Neural progenitor cell (in vitro differentiated cells): ENCODE data around the gene CEP63. TPM values are rescaled to one million over a fixed set of nuclear protein-coding genes. Genes with fewer than 3 reads are reported as not detected.

Experiments
- DNase-seq: peaks from one replicate; pipeline ENCODE4 v3.0.0-alpha.2; 2016; ENCODE audit warnings: low spot score
- H2AFZ ChIP-seq: fragments of 200-600 bp; sonication (generic); replicated peaks from 2 replicates; pipeline ENCODE4 v1.6.1; 2016; ENCODE audit warnings: antibody characterized with exemption
- H3F3A ChIP-seq: fragments of 200-600 bp; sonication (generic); 2 replicates; pipeline ENCODE4 v1.6.1; 2016; ENCODE audit warnings: antibody characterized with exemption, low read depth
- H3K27ac ChIP-seq: fragments of 200-600 bp; sonication (generic); 2 replicates; pipeline ENCODE4 v1.5.1; 2016; ENCODE audit warnings: mild to moderate bottlenecking
- H3K27me3 ChIP-seq: fragments of 200-600 bp; sonication (generic); 2 replicates; pipeline ENCODE4 v1.6.1; 2016; ENCODE audit warnings: mild to moderate bottlenecking, moderate library complexity
- H3K36me3 ChIP-seq: fragments of 200-600 bp; sonication (generic); 2 replicates; pipeline ENCODE4 v1.5.1; 2016
- H3K4me1 ChIP-seq: fragments of 200-600 bp; sonication (generic); 2 replicates; pipeline ENCODE4 v1.6.1; 2016; ENCODE audit warnings: mixed run types
- H3K4me2 ChIP-seq: fragments of 200-600 bp; sonication (generic); 2 replicates; pipeline ENCODE4 v1.6.1; 2016
- H3K4me3 ChIP-seq: fragments of 200-600 bp; sonication (generic); 2 replicates; pipeline ENCODE4 v1.5.1; 2016
- H3K79me2 ChIP-seq: fragments of 200-600 bp; sonication (generic); 2 replicates; pipeline ENCODE4 v1.6.1; 2016; ENCODE audit warnings: low read depth
- H3K9ac ChIP-seq: fragments of 200-600 bp; sonication (generic); 2 replicates; pipeline ENCODE4 v1.6.1; 2016
- H3K9me3 ChIP-seq: fragments of 200-600 bp; sonication (generic); 2 replicates; pipeline ENCODE4 v1.5.1; 2016; ENCODE audit warnings: low read depth
- H4K20me1 ChIP-seq: fragments of 200-600 bp; sonication (generic); 2 replicates; pipeline ENCODE4 v1.6.1; 2016; ENCODE audit warnings: low read depth
- H3K27ac Mint-ChIP-seq: 3 replicates; pipeline ENCODE4 v1.8.0; 2021; ENCODE audit warnings: mixed read lengths
- H3K27me3 Mint-ChIP-seq: 2 replicates; pipeline ENCODE4 v1.8.0; 2022; ENCODE audit warnings: low read depth, mild to moderate bottlenecking, inconsistent platforms, moderate library complexity, mixed read lengths; ENCODE audit not compliant: insufficient read depth
- H3K36me3 Mint-ChIP-seq: 3 replicates; pipeline ENCODE4 v1.8.0; 2021; ENCODE audit warnings: mixed read lengths
- H3K4me1 Mint-ChIP-seq: 3 replicates; pipeline ENCODE4 v1.8.0; 2021; ENCODE audit warnings: mixed read lengths
- H3K4me3 Mint-ChIP-seq: 3 replicates; pipeline ENCODE4 v1.8.0; 2021; ENCODE audit warnings: mild to moderate bottlenecking, moderate library complexity, mixed read lengths
- H3K9me3 Mint-ChIP-seq: 3 replicates; pipeline ENCODE4 v1.8.0; 2020; ENCODE audit warnings: mixed read lengths
- EZH2 ChIP-seq: fragments of 200-600 bp; sonication (generic); IDR thresholded peaks from 2 replicates; pipeline ENCODE4 v1.6.1; 2017; ENCODE audit warnings: antibody characterized with exemption, mild to moderate bottlenecking, moderate library complexity
- EZH2phosphoT487 ChIP-seq: fragments of 200-600 bp; sonication (generic); IDR thresholded peaks from 2 replicates; pipeline ENCODE4 v1.6.1; 2017; ENCODE audit warnings: antibody characterized with exemption
- total RNA-seq: library from RNA; depleted of rRNA; stranded (reverse); fragments of >200 nt; gene quantifications from 2 replicates; pipeline ENCODE4 v1.2.3, GENCODE V29; 2015; ENCODE audit warnings: low replicate concordance
- TF ChIP-seq, protein P1 (sequence below): fragments of 200-600 bp; sonication (generic); IDR thresholded peaks from 2 replicates; pipeline ENCODE4 v1.5.1; 2017; ENCODE audit warnings: antibody characterized with exemption, mild to moderate bottlenecking

The CEP63 gene
- total RNA-seq, 1 donor from 2014 or later, result 36.2 TPM

DNA sequence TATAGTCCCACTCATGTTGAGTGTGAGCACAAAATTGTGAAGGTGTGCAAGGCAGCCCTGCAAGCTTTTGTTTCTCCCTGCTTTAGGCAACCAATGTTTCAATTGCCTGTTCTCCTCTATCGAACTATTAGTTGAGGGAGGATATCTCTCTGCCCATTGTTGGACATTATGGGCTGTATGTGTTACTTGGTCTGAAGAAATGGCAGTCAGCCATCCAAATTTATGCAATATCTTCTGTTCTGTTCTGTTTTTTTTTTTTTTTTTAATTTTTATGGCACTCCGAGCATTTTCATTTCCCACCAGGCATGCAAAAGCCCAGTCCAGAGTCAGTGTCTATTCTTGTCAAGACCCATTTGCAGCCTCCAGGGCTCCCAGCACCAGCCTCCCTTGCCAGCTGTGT lies 44.0 kb upstream of the CEP63 start:
- Mint-ChIP-seq H3K9me3 (peaks cover 9% of the 10 kb centered on the region), H3K27me3 (peaks cover 6% of the 10 kb centered on the region), H3K4me1 (peaks cover 16% of the 10 kb centered on the region), H3K36me3 (no peaks in the 10 kb centered on the region), H3K4me3 (no peak overlapping the region), H3K27ac (no peak overlapping the region)
- Histone ChIP-seq H3K79me2 (no peaks in the 10 kb centered on the region), H3F3A (no peaks in the 10 kb centered on the region), H2AFZ (no peak overlapping the region), H3K4me1 (peaks cover 6% of the 10 kb centered on the region), H3K27me3 (no peaks in the 10 kb centered on the region), H3K27ac (no peak overlapping the region), H3K9ac (no peak overlapping the region), H3K36me3 (no peaks in the 10 kb centered on the region), H4K20me1 (no peaks in the 10 kb centered on the region), H3K9me3 (no peaks in the 10 kb centered on the region), H3K4me2 (no peak overlapping the region), H3K4me3 (no peak overlapping the region)
- no peak for DNase-seq
- no peak for TF ChIP-seq EZH2phosphoT487
- TF ChIP-seq, protein P1, sequence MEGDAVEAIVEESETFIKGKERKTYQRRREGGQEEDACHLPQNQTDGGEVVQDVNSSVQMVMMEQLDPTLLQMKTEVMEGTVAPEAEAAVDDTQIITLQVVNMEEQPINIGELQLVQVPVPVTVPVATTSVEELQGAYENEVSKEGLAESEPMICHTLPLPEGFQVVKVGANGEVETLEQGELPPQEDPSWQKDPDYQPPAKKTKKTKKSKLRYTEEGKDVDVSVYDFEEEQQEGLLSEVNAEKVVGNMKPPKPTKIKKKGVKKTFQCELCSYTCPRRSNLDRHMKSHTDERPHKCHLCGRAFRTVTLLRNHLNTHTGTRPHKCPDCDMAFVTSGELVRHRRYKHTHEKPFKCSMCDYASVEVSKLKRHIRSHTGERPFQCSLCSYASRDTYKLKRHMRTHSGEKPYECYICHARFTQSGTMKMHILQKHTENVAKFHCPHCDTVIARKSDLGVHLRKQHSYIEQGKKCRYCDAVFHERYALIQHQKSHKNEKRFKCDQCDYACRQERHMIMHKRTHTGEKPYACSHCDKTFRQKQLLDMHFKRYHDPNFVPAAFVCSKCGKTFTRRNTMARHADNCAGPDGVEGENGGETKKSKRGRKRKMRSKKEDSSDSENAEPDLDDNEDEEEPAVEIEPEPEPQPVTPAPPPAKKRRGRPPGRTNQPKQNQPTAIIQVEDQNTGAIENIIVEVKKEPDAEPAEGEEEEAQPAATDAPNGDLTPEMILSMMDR, result no peak

DNA sequence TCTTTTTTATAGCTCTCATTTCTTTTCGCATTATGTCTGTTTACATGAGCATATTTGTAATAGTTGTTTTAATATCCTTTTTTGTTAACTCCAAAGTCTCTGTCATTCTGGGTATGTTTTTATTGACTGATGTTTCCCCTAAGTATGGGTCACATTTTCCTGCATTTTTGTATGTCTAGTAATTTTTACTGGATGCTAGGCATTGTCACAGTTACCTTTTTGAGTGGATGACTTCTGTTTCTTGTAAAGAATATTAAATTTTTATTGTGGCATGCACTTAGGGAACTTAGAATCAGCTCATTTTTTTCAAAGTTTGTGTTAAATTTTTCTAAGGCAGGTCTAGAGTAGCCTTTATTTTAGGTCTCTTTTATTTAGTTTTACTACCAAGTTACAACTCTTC lies 40.8 kb upstream of the CEP63 start:
- no peak overlapping the region for H3K4me3 ChIP-seq
- H3K27me3 ChIP-seq, result no peaks in the 10 kb centered on the region
- no peak overlapping the region for H3K27ac ChIP-seq
- no peak overlapping the region for H3K4me3 Mint-ChIP-seq
- H2AFZ ChIP-seq, result no peak overlapping the region
- H3K9ac ChIP-seq, result no peak overlapping the region
- H3K79me2 ChIP-seq, result no peaks in the 10 kb centered on the region
- no peaks in the 10 kb centered on the region for H3K36me3 Mint-ChIP-seq
- H3F3A ChIP-seq, result no peaks in the 10 kb centered on the region
- H3K4me1 ChIP-seq, result peaks cover 4% of the 10 kb centered on the region
- H3K4me2 ChIP-seq, result no peak overlapping the region
- no peaks in the 10 kb centered on the region for H4K20me1 ChIP-seq
- peaks cover 6% of the 10 kb centered on the region for H3K27me3 Mint-ChIP-seq
- H3K9me3 ChIP-seq, result no peaks in the 10 kb centered on the region
- peaks cover 7% of the 10 kb centered on the region for H3K9me3 Mint-ChIP-seq
- H3K4me1 Mint-ChIP-seq, result peaks cover 3% of the 10 kb centered on the region
- H3K27ac Mint-ChIP-seq, result no peak overlapping the region
- no peak for DNase-seq
- TF ChIP-seq, protein P1, result no peak
- TF ChIP-seq EZH2phosphoT487, result no peak
- no peak for TF ChIP-seq EZH2
- no peaks in the 10 kb centered on the region for H3K36me3 ChIP-seq

DNA sequence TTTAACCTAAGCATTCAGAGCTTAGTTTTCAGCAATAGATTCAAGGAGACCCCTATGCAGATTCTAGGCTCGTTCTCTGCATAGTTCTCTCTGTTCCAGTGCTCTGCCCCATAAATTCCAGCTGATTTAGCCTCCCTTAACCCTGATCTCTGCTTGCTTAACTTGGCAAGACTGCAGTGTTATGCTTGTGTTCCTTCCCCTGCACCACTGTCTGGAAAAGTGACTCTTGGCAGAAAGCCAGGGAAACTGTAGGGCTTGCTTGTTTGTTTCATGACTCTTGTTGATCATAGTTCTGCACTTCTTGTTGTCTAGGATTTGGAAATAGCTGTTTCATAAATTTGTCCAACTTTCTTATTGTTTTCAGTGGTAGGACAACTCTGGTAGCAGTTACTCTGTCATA lies 40.2 kb upstream of the CEP63 start:
- H3K9me3 Mint-ChIP-seq, result peaks cover 6% of the 10 kb centered on the region
- peaks cover 4% of the 10 kb centered on the region for H3K4me1 ChIP-seq
- H3K4me3 ChIP-seq, result no peak overlapping the region
- H3K27me3 Mint-ChIP-seq, result peaks cover 6% of the 10 kb centered on the region
- no peaks in the 10 kb centered on the region for H3K36me3 ChIP-seq
- H3K27ac ChIP-seq, result no peak overlapping the region
- H3K4me3 Mint-ChIP-seq, result no peak overlapping the region
- no peaks in the 10 kb centered on the region for H4K20me1 ChIP-seq
- H3K9me3 ChIP-seq, result no peaks in the 10 kb centered on the region
- no peaks in the 10 kb centered on the region for H3K36me3 Mint-ChIP-seq
- no peak overlapping the region for H3K27ac Mint-ChIP-seq
- peaks cover 3% of the 10 kb centered on the region for H3K4me1 Mint-ChIP-seq
- no peaks in the 10 kb centered on the region for H3F3A ChIP-seq
- no peak for DNase-seq
- no peak overlapping the region for H2AFZ ChIP-seq
- TF ChIP-seq, protein P1, result no peak
- TF ChIP-seq EZH2 (no peak), EZH2phosphoT487 (no peak)
- no peaks in the 10 kb centered on the region for H3K27me3 ChIP-seq
- no peaks in the 10 kb centered on the region for H3K79me2 ChIP-seq
- H3K9ac ChIP-seq, result no peak overlapping the region
- no peak overlapping the region for H3K4me2 ChIP-seq
